ENCODE measurements around the gene RHAG. TPM values are rescaled to one million over a fixed set of nuclear protein-coding genes. Genes with fewer than 3 reads are reported as not detected.

Gene RHAG
- total RNA-seq, 2 experiments from 2014 or later, result not detected

- intact Hi-C loops (cut with DNase I, micrococcal nuclease), result no loop called here
- Histone ChIP-seq H3K27me3 (ENCODE audit: control insufficient read depth in 1 of 2, insufficient read depth in 2 of 2, low read length in 2 of 2) (no peaks in the 10 kb centered on the region), H3K4me3 (ENCODE audit: low read length) (no peak overlapping the region), H3K27ac (ENCODE audit: low read depth in 1 of 2, low read length in 2 of 2) (no peak overlapping the region), H3K9me3 (ENCODE audit: control insufficient read depth in 1 of 2, insufficient read depth in 1 of 2, low read length in 2 of 2) (no peaks in the 10 kb centered on the region), H3K36me3 (ENCODE audit: insufficient read depth, low read length) (no peaks in the 10 kb centered on the region), H3K4me1 (ENCODE audit: insufficient read depth, low read length) (no peaks in the 10 kb centered on the region)
- ChIA-PET CTCF (no interaction called here), POLR2A (no interaction called here)
- no peak for TF ChIP-seq CTCF (IDR thresholded peaks at IDR 0.05)
- ATAC-seq (ENCODE audit: poor library complexity) (no peak), DNase-seq (no peak)
- no peaks in the 10 kb centered on the region for H3K9me3 Mint-ChIP-seq
- no peaks in the 10 kb centered on the region for H3K36me3 Mint-ChIP-seq (ENCODE audit: low read depth)
- no peak overlapping the region for H3K4me3 Mint-ChIP-seq
- H3K27me3 Mint-ChIP-seq, result no peaks in the 10 kb centered on the region
- no peak overlapping the region for H3K27ac Mint-ChIP-seq
- no peaks in the 10 kb centered on the region for H3K4me1 Mint-ChIP-seq (ENCODE audit: low read depth)
Observed at GRCh38 chr6:49668083-49668511, 31.5 kb upstream of the RHAG start.

- Mint-ChIP-seq H3K36me3 (ENCODE audit: low read depth) (no peaks in the 10 kb centered on the region), H3K9me3 (no peaks in the 10 kb centered on the region), H3K27me3 (no peaks in the 10 kb centered on the region), H3K27ac (no peak overlapping the region), H3K4me3 (no peak overlapping the region), H3K4me1 (ENCODE audit: low read depth) (no peaks in the 10 kb centered on the region)
- POLR2A ChIA-PET, result no interaction called here
- intact Hi-C loops (cut with DNase I, micrococcal nuclease), result no loop called here
- Histone ChIP-seq H3K4me3 (ENCODE audit: low read length) (no peak overlapping the region), H3K4me1 (ENCODE audit: insufficient read depth, low read length) (no peaks in the 10 kb centered on the region), H3K27me3 (ENCODE audit: control insufficient read depth in 1 of 2, insufficient read depth in 2 of 2, low read length in 2 of 2) (no peaks in the 10 kb centered on the region), H3K27ac (ENCODE audit: low read depth in 1 of 2, low read length in 2 of 2) (no peak overlapping the region), H3K9me3 (ENCODE audit: control insufficient read depth in 1 of 2, insufficient read depth in 1 of 2, low read length in 2 of 2) (no peaks in the 10 kb centered on the region), H3K36me3 (ENCODE audit: insufficient read depth, low read length) (no peaks in the 10 kb centered on the region)
- DNase-seq, result no peak
- ATAC-seq (ENCODE audit: poor library complexity), result no peak
- CTCF ChIA-PET, result no interaction called here
- TF ChIP-seq CTCF (IDR thresholded peaks at IDR 0.05), result no peak
Observed at GRCh38 chr6:49666930-49667757, 30.5 kb upstream of the RHAG start.

GRCh38 chr6:49666480-49666879 is 29.8 kb upstream of the RHAG start:
- Histone ChIP-seq H3K4me1 (ENCODE audit: insufficient read depth, low read length) (no peaks in the 10 kb centered on the region), H3K27ac (ENCODE audit: low read depth in 1 of 2, low read length in 2 of 2) (no peak overlapping the region), H3K4me3 (ENCODE audit: low read length) (no peak overlapping the region), H3K36me3 (ENCODE audit: insufficient read depth, low read length) (no peaks in the 10 kb centered on the region), H3K9me3 (ENCODE audit: control insufficient read depth in 1 of 2, insufficient read depth in 1 of 2, low read length in 2 of 2) (no peaks in the 10 kb centered on the region), H3K27me3 (ENCODE audit: control insufficient read depth in 1 of 2, insufficient read depth in 2 of 2, low read length in 2 of 2) (no peaks in the 10 kb centered on the region)
- CTCF ChIA-PET, result no interaction called here
- no peak for DNase-seq
- intact Hi-C loops (cut with DNase I, micrococcal nuclease), result no loop called here
- Mint-ChIP-seq H3K9me3 (no peaks in the 10 kb centered on the region), H3K4me1 (ENCODE audit: low read depth) (no peaks in the 10 kb centered on the region), H3K27ac (no peak overlapping the region), H3K36me3 (ENCODE audit: low read depth) (no peaks in the 10 kb centered on the region), H3K27me3 (no peaks in the 10 kb centered on the region), H3K4me3 (no peak overlapping the region)
- POLR2A ChIA-PET, result no interaction called here
- no peak for ATAC-seq (ENCODE audit: poor library complexity)
- no peak for TF ChIP-seq CTCF (IDR thresholded peaks at IDR 0.05)
